ENCODE results near the gene GP5. TPM values are rescaled to one million over a fixed set of nuclear protein-coding genes. Genes with fewer than 3 reads are reported as not detected.
A peak's percentile ranks its signal among the peaks of the same experiment; 100 is the strongest.

GP5 gene
- total RNA-seq, 1 experiment from 2014 or later, result not detected

GRCh38 chr3:194375473-194376240, 23.4 kb downstream of the GP5 start:
- Histone ChIP-seq H3K27ac (no peak overlapping the region), H3K27me3 (no peaks in the 10 kb centered on the region; the same call in 1 of the 2 replicates), H3K4me3 (no peak overlapping the region), H3K4me1 (no peaks in the 10 kb centered on the region), H3K36me3 (no peaks in the 10 kb centered on the region), H3K9me3 (replicated peaks) (no peaks in the 10 kb centered on the region)
- DNase-seq, result no peak

- no peak for DNase-seq
- no peaks in the 10 kb centered on the region; the same call in 1 of the 2 replicates for H3K27me3 ChIP-seq
- H3K36me3 ChIP-seq, result no peaks in the 10 kb centered on the region
- H3K4me3 ChIP-seq, result no peak overlapping the region
- H3K4me1 ChIP-seq, result no peaks in the 10 kb centered on the region
- no peak overlapping the region for H3K27ac ChIP-seq
- H3K9me3 ChIP-seq (replicated peaks), result no peaks in the 10 kb centered on the region
Measured at GRCh38 chr3:194374935-194375334, 24.1 kb downstream of the GP5 start.

- no peak overlapping the region for H3K4me3 ChIP-seq
- no peaks in the 10 kb centered on the region for H3K4me1 ChIP-seq
- DNase-seq, result no peak
- no peaks in the 10 kb centered on the region for H3K36me3 ChIP-seq
- peaks cover 8% of the 10 kb centered on the region; the same call in 1 of the 2 replicates for H3K27me3 ChIP-seq
- H3K27ac ChIP-seq, result no peak overlapping the region
- no peaks in the 10 kb centered on the region for H3K9me3 ChIP-seq (replicated peaks)
Measured at GRCh38 chr3:194373899-194374298, 25.2 kb downstream of the GP5 start.

GRCh38 chr3:194373028-194373427, 26.0 kb downstream of the GP5 start:
- H3K36me3 ChIP-seq, result no peaks in the 10 kb centered on the region
- no peaks in the 10 kb centered on the region for H3K4me1 ChIP-seq
- H3K9me3 ChIP-seq (replicated peaks), result no peaks in the 10 kb centered on the region
- no peak overlapping the region for H3K4me3 ChIP-seq
- DNase-seq, result no peak
- peaks cover 10% of the 10 kb centered on the region; the same call in 1 of the 2 replicates for H3K27me3 ChIP-seq
- H3K27ac ChIP-seq, result no peak overlapping the region

GRCh38 chr3:194370753-194371152, 28.3 kb downstream of the GP5 start:
- H3K27ac ChIP-seq, result no peak overlapping the region
- H3K9me3 ChIP-seq (replicated peaks), result no peaks in the 10 kb centered on the region
- H3K4me3 ChIP-seq, result no peak overlapping the region
- peaks cover 10% of the 10 kb centered on the region; the same call in 1 of the 2 replicates for H3K27me3 ChIP-seq
- DNase-seq, result no peak
- no peaks in the 10 kb centered on the region for H3K4me1 ChIP-seq
- H3K36me3 ChIP-seq, result no peaks in the 10 kb centered on the region

- Histone ChIP-seq H3K4me1 (peaks cover 5% of the 10 kb centered on the region; the same call in 1 of the 2 replicates), H3K27me3 (peaks cover 10% of the 10 kb centered on the region; the same call in 1 of the 2 replicates), H3K9me3 (replicated peaks) (no peaks in the 10 kb centered on the region), H3K4me3 (no peak within 1 kb of the TSS), H3K27ac (no peak within 1 kb of the TSS), H3K36me3 (no peaks in the 10 kb centered on the region)
- peak; percentile 26 to 34 for DNase-seq
Measured at GRCh38 chr3:194369522-194370279, 29.4 kb downstream of the GP5 start, which contains the start of gene LRRC15. Gene LRRC15, minus strand, starts transcription at chr3:194369743. Its CDS starts 8,700 bp downstream, at chr3:194361043.

GRCh38 chr3:194368918-194369317, 30.1 kb downstream of the GP5 start:
- H3K4me1 ChIP-seq, result peaks cover 5% of the 10 kb centered on the region; the same call in 1 of the 2 replicates
- no peaks in the 10 kb centered on the region for H3K9me3 ChIP-seq (replicated peaks)
- DNase-seq, result no peak
- no peaks in the 10 kb centered on the region for H3K36me3 ChIP-seq
- H3K4me3 ChIP-seq, result no peak overlapping the region
- H3K27ac ChIP-seq, result no peak overlapping the region
- peaks cover 10% of the 10 kb centered on the region; the same call in 1 of the 2 replicates for H3K27me3 ChIP-seq

GRCh38 chr3:194367992-194368841, 30.8 kb downstream of the GP5 start:
- H3K4me1 ChIP-seq, result peaks cover 5% of the 10 kb centered on the region; the same call in 1 of the 2 replicates
- H3K9me3 ChIP-seq (replicated peaks), result no peaks in the 10 kb centered on the region
- no peak for DNase-seq
- H3K27me3 ChIP-seq, result peaks cover 10% of the 10 kb centered on the region; the same call in 1 of the 2 replicates
- no peaks in the 10 kb centered on the region for H3K36me3 ChIP-seq
- no peak overlapping the region for H3K27ac ChIP-seq
- no peak overlapping the region for H3K4me3 ChIP-seq

- no peak overlapping the region for H3K27ac ChIP-seq
- no peaks in the 10 kb centered on the region for H3K36me3 ChIP-seq
- no peak overlapping the region for H3K4me3 ChIP-seq
- peaks cover 5% of the 10 kb centered on the region; the same call in 1 of the 2 replicates for H3K4me1 ChIP-seq
- no peaks in the 10 kb centered on the region for H3K9me3 ChIP-seq (replicated peaks)
- DNase-seq, result no peak
- H3K27me3 ChIP-seq, result peaks cover 10% of the 10 kb centered on the region; the same call in 1 of the 2 replicates
Measured at GRCh38 chr3:194365978-194366490, 33.0 kb downstream of the GP5 start.

- no peak overlapping the region for H3K4me3 ChIP-seq
- no peak for DNase-seq
- no peaks in the 10 kb centered on the region for H3K36me3 ChIP-seq
- no peaks in the 10 kb centered on the region for H3K9me3 ChIP-seq (replicated peaks)
- no peak overlapping the region for H3K27ac ChIP-seq
- H3K27me3 ChIP-seq, result peaks cover 10% of the 10 kb centered on the region; the same call in 1 of the 2 replicates
- peaks cover 5% of the 10 kb centered on the region; the same call in 1 of the 2 replicates for H3K4me1 ChIP-seq
Measured at GRCh38 chr3:194365526-194365925, 33.5 kb downstream of the GP5 start.

- H3K36me3 ChIP-seq, result no peaks in the 10 kb centered on the region
- peak; percentile 40 to 49 for DNase-seq
- H3K27me3 ChIP-seq, result peaks cover 10% of the 10 kb centered on the region; the same call in 1 of the 2 replicates
- no peak overlapping the region for H3K4me3 ChIP-seq
- H3K4me1 ChIP-seq, result peaks cover 5% of the 10 kb centered on the region; the same call in 1 of the 2 replicates
- H3K9me3 ChIP-seq (replicated peaks), result no peaks in the 10 kb centered on the region
- no peak overlapping the region for H3K27ac ChIP-seq
Measured at GRCh38 chr3:194364652-194365434, 34.2 kb downstream of the GP5 start.

- DNase-seq, result no peak
- Histone ChIP-seq H3K4me3 (no peak overlapping the region), H3K9me3 (replicated peaks) (no peaks in the 10 kb centered on the region), H3K27me3 (peaks cover 5% of the 10 kb centered on the region; the same call in 1 of the 2 replicates), H3K4me1 (peaks cover 5% of the 10 kb centered on the region; the same call in 1 of the 2 replicates), H3K27ac (no peak overlapping the region), H3K36me3 (no peaks in the 10 kb centered on the region)
Measured at GRCh38 chr3:194364314-194364651, 34.8 kb downstream of the GP5 start.

GRCh38 chr3:194360568-194360967, 38.5 kb downstream of the GP5 start:
- no peak overlapping the region for H3K27ac ChIP-seq
- DNase-seq, result no peak
- no peaks in the 10 kb centered on the region for H3K27me3 ChIP-seq
- peaks cover 5% of the 10 kb centered on the region; the same call in 1 of the 2 replicates for H3K4me1 ChIP-seq
- no peak overlapping the region for H3K4me3 ChIP-seq
- no peaks in the 10 kb centered on the region for H3K36me3 ChIP-seq
- no peaks in the 10 kb centered on the region for H3K9me3 ChIP-seq (replicated peaks)
